HEK293T (cell line): ENCODE data around the gene ENKD1.

Experiments used
- ARNT ChIP-seq: fragments of 450-650 bp; IDR thresholded peaks from 2 replicates; pipeline ENCODE4 v1.6.1; 2017; ENCODE audit warnings: mild to moderate bottlenecking
- SUZ12 ChIP-seq: fragments of 450-650 bp; IDR thresholded peaks from 2 replicates; pipeline ENCODE4 v1.6.1; 2016; ENCODE audit warnings: mild to moderate bottlenecking

GRCh38 chr16:67707210-67707609 lies 40.7 kb upstream of the ENKD1 start:
- TF ChIP-seq ARNT, result no peak
- no peak for TF ChIP-seq SUZ12
